Skeletal muscle tissue (tissue), 4 donors: ENCODE measurements around the gene TNS1. TPM values are rescaled to one million over a fixed set of nuclear protein-coding genes. Genes with fewer than 3 reads are reported as not detected.

Source experiments
- H3K27ac ChIP-seq: one replicate; pipeline ENCODE4 v1.7.0; 2013; ENCODE audit warnings: mild to moderate bottlenecking, low read depth, low read length, inconsistent platforms
- H3K27me3 ChIP-seq, 3 donors: one replicate each; pipeline ENCODE4 v1.7.0; 2013; ENCODE audit warnings: low read length in 3 of 3; ENCODE audit not compliant: control insufficient read depth in 3 of 3, insufficient read depth in 3 of 3
- H3K36me3 ChIP-seq, 3 donors: one replicate each; pipeline ENCODE4 v1.7.0; 2013; ENCODE audit warnings: low read length in 3 of 3; ENCODE audit not compliant: control insufficient read depth in 3 of 3, insufficient read depth in 3 of 3
- H3K4me1 ChIP-seq, 3 donors: one replicate each; pipeline ENCODE4 v1.7.0; 2013; ENCODE audit warnings: low read length in 3 of 3, mild to moderate bottlenecking in 3 of 3; ENCODE audit not compliant: control insufficient read depth in 3 of 3, insufficient read depth in 3 of 3
- H3K4me3 ChIP-seq, 3 donors: one replicate each; pipeline ENCODE4 v1.7.0; 2013; ENCODE audit warnings: low read length in 3 of 3
- H3K9ac ChIP-seq, 3 donors: one replicate each; pipeline ENCODE4 v1.7.0; 2013; ENCODE audit warnings: low read length in 3 of 3, mild to moderate bottlenecking in 3 of 3, moderate library complexity in 2 of 3, low read depth in 1 of 3
- H3K9me3 ChIP-seq, 3 donors: one replicate each; pipeline ENCODE4 v1.7.0; 2013; ENCODE audit warnings: low read length in 3 of 3; ENCODE audit not compliant: control insufficient read depth in 3 of 3
- total RNA-seq: library from RNA; depleted of rRNA; stranded (reverse); fragments of >200 nt; gene quantifications from one replicate; pipeline ENCODE4 v1.2.3, GENCODE V29; 2014
- donor health status: Osteomylitis.

TNS1 gene
- total RNA-seq, 1 donor from 2014 or later = 73.1 TPM

DNA sequence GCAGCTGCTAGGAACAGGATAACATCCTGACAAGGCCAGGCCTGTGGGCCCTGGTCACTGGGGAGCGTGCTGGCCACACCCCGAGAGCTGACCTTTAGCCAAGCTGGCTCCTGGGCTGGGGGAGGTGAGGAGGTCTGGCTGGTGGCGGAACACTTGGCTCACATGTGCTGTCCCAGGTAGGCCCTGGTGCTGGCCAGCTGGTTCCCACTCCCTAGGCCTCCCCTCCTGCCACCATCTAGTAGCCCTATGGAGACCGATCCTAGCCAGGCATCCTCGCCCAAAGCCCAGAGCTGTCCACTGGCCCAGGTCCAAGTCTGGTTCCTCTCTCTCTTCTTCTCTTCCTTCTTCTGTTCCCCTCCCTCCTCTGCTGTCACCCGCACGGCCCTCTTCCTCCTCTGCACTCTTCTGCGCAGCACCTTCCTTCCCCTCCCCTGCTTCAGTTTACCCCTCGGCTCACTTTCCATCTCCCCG, 52.4 kb downstream of the TNS1 start:
- Histone ChIP-seq H3K4me3 (no peak overlapping the region), H3K9ac (peak overlapping the region in 1 of 3 donors; percentile 5), H3K27ac (peak overlapping the region; percentile 26), H3K9me3 (no peaks in the 10 kb centered on the region), H3K4me1 (peaks cover 52 to 63% (median 61%) of the 10 kb centered on the region in 3 donors), H3K27me3 (no peaks in the 10 kb centered on the region), H3K36me3 (peaks cover 0 to 5% (median 2%) of the 10 kb centered on the region in 3 donors)

DNA sequence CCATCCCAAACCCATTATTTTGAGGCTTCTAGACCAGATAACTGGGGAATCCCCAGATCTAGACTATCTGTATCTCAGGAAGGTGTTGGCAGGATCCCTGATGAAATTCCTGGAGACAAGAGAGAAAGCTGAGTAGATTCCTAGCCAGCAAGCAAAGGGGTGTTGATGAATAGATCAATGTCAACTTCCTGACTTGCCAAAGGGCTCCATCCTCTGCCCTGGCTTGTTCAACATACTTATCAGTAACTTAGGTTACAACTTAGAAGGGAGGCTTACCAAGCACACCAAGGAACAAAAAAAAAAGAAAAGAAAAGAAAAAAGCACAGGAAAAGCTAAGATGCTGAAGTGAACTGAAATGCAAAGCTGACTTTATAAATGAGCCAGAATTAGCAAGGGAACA, 53.3 kb downstream of the TNS1 start:
- H3K27me3 ChIP-seq = no peaks in the 10 kb centered on the region
- H3K27ac ChIP-seq = no peak overlapping the region
- no peak overlapping the region for H3K9ac ChIP-seq
- H3K4me1 ChIP-seq = peaks cover 45 to 59% (median 55%) of the 10 kb centered on the region in 3 donors
- peaks cover 0 to 5% (median 2%) of the 10 kb centered on the region in 3 donors for H3K36me3 ChIP-seq
- H3K9me3 ChIP-seq = no peaks in the 10 kb centered on the region
- no peak overlapping the region for H3K4me3 ChIP-seq

DNA sequence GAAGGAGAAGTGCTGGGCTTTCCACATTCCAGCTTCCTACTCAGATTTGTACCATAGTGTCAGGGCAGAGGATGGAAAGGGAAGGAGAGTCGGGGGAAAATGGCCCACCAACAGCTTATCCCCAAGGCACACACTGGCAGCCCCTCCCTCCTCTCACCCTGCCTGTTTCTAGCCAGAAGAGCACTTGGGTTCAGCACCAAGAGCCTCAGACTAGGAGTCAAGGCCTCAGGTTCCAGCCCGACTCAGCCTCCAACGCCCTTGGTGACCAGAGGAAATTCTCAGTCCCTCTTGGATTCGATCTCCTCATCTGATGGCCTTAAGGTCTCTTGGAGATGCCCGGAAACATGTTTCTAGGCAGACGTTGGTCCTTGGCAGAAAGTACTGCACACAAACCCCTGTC, 53.9 kb downstream of the TNS1 start:
- Histone ChIP-seq H3K9me3 (no peaks in the 10 kb centered on the region), H3K4me1 (peaks cover 45 to 56% (median 54%) of the 10 kb centered on the region in 3 donors), H3K27ac (no peak overlapping the region)

DNA sequence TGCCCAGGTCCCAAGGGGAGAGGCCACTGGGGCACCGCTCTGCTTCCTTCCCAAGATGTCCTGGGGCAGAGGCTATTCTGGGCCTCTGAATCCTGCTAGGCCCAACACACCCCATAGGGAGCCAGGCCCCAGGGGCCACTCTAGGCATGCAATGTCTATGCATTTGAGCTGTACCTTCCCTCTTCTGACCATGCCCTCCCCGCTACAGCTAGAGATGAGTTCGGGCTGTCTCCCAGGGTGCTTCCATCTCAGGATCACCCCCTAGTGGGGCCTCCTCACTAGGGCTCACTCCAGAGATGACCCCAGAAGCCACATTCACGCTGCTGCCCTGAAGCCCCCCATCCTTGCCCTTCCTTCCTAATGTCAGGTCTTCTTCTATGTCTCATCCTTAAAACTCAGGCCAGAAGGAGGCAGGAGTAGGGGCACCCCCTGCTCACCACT, 54.4 kb downstream of the TNS1 start:
- peaks cover 44 to 56% (median 54%) of the 10 kb centered on the region in 3 donors for H3K4me1 ChIP-seq
- no peaks in the 10 kb centered on the region for H3K9me3 ChIP-seq
- no peak overlapping the region for H3K4me3 ChIP-seq
- H3K9ac ChIP-seq = peak overlapping the region in 1 of 3 donors; percentile 25
- H3K27ac ChIP-seq = no peak overlapping the region
- no peaks in the 10 kb centered on the region for H3K27me3 ChIP-seq
- H3K36me3 ChIP-seq = peaks cover 0 to 5% (median 4%) of the 10 kb centered on the region in 3 donors

More for the DNA sequence above, 53.9 kb downstream of the TNS1 start:
- H3K36me3 ChIP-seq = peaks cover 0 to 5% (median 2%) of the 10 kb centered on the region in 3 donors
- H3K27me3 ChIP-seq = no peaks in the 10 kb centered on the region
- no peak overlapping the region for H3K4me3 ChIP-seq
- no peak overlapping the region for H3K9ac ChIP-seq

DNA sequence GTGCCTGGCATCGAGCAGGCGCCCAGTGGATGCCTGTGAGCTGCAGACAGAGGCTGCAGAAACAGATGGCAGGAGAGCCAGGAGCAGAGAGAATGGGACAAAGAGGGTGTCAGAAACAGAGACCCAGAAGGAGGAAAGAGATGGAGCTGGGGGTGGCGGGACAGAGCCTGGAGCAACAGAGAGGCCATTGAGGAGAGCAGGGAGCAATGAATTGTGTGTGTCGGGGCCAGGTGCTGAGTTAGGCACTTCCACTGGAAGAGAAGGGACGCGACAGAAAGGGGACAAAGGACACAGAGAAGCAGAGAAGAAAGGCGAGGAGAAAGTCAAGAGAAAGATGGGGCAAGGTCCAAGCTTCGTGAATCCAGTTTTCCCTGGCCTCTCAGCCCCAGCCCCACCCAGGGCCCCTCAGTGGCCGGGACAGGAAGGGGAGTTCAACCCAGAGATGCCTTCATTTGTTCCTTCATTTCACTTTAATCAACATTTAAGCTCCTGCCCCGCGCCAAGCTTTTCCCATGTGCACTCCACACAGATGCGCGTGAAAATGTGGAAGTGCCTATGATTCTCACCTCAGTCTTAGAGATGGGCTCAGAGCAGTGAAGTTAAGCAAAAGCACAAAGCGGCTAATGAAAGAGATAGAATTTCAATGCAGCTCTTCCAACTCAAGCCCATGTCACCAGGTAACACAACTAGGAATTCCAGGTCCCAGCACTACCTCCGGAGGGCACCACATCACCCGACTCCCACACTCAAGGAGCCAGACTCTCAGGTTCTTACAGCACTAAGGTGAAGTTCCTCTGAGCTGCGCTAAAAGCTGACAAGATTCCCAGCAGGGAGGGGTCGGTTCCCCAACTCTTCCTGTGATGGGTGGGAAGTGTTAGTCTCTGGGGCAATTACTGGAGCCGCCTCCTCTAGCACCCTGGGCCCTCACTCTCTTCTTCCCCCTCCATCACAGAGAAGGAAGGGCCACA, 55.1 kb downstream of the TNS1 start:
- Histone ChIP-seq H3K4me1 (peaks cover 44 to 57% (median 52%) of the 10 kb centered on the region in 3 donors), H3K27ac (no peak overlapping the region)

DNA sequence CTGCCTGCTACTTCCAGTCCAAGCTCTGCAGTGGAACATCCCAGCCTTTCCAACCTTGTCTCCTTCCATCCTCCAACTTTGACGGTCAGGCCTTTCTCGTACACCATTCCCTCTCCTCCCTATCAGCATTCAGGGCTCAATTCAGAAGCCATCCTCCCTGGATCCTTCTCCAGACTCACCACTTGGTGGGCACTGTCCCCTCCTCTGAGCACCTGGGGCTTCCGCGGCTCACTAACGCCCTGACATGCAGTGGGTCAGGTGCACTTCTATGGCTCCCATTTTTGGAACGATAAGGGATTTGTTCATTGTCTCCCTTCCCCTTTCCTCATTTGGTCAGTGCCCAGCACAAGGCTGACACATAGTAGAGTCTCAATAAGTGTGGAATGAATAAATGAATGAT, 56.7 kb downstream of the TNS1 start:
- H3K4me1 ChIP-seq = peaks cover 45 to 54% (median 50%) of the 10 kb centered on the region in 3 donors
- no peak overlapping the region for H3K27ac ChIP-seq
- H3K27me3 ChIP-seq = no peaks in the 10 kb centered on the region
- no peak overlapping the region for H3K9ac ChIP-seq
- peaks cover 0 to 3% (median 2%) of the 10 kb centered on the region in 3 donors for H3K36me3 ChIP-seq
- H3K4me3 ChIP-seq = no peak overlapping the region
- no peaks in the 10 kb centered on the region for H3K9me3 ChIP-seq

More for the DNA sequence above, 55.1 kb downstream of the TNS1 start:
- H3K27me3 ChIP-seq = no peaks in the 10 kb centered on the region
- no peaks in the 10 kb centered on the region for H3K9me3 ChIP-seq
- H3K9ac ChIP-seq = peak overlapping the region in 1 of 3 donors; percentile 25
- no peak overlapping the region for H3K4me3 ChIP-seq
- H3K36me3 ChIP-seq = peaks cover 0 to 5% (median 4%) of the 10 kb centered on the region in 3 donors

DNA sequence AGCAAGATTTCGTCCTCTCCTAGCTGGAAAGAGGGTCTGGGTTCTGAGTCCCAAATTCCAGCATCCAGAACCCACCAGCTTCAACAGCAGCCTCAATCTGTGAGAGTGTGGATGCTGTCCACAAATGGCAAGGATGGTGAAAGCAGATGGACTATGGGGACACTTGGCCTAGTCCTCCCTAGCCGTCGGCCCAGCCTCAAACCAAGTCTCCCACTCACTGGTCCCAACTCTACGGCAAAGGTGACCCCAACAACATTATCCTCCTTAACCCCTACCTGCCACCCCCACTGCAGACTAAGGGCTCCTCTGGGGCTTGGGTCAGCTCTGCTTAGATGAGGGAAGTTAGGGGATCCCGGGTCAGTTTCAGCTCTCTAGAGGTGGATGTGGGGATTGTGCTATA, 57.3 kb downstream of the TNS1 start:
- H3K9me3 ChIP-seq = no peaks in the 10 kb centered on the region
- no peak overlapping the region for H3K27ac ChIP-seq
- no peaks in the 10 kb centered on the region for H3K27me3 ChIP-seq
- H3K4me1 ChIP-seq = peaks cover 46 to 55% (median 53%) of the 10 kb centered on the region in 3 donors
- no peak overlapping the region for H3K4me3 ChIP-seq
- peaks cover 0 to 3% (median 2%) of the 10 kb centered on the region in 3 donors for H3K36me3 ChIP-seq
- peak overlapping the region in 1 of 3 donors; percentile 8 for H3K9ac ChIP-seq

DNA sequence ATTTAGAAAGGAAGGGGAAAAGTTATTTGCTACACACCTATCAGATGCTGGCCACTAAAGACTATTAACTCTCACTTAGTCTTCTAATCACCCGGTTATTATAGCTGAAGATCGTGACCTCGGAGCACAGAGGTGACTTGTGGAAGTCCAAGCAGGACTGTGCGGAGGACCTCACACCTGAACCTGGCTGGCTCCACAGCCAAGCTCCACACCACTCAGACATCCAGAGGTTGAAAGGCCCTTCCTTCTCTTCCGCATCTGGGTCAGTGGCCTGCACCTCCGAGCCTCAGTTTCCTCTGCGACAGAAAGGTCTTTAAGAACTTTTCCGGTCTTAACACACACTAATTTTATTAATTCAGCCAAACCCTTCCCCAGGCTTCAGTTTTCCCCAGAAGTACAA, 57.9 kb downstream of the TNS1 start:
- peaks cover 46 to 53% (median 52%) of the 10 kb centered on the region in 3 donors for H3K4me1 ChIP-seq
- no peak overlapping the region for H3K4me3 ChIP-seq
- H3K9me3 ChIP-seq = no peaks in the 10 kb centered on the region
- peaks cover 0 to 4% (median 0%) of the 10 kb centered on the region in 3 donors for H3K36me3 ChIP-seq
- H3K27ac ChIP-seq = peak overlapping the region; percentile 87
- H3K9ac ChIP-seq = peak overlapping the region in 1 of 3 donors; percentile 16
- H3K27me3 ChIP-seq = no peaks in the 10 kb centered on the region

DNA sequence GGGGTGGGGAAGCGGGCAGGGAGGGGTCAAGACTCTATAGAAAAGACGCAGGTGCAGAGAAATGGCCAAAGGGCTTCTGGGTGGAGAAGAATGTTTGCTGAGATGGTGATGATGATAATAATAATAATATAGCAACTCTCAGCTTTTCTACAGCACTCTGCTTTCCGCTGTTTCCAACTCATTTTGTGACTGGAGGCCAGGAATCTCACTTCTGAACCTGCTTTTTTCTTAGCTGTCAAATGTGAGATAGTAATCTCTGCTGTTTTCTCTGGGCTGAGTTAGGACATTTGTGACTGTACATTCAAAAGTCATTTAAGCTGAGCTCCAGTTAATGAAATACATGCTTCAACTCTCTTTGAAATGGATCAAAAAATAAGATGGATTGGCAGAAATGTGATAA, 58.4 kb downstream of the TNS1 start:
- peak overlapping the region; percentile 7 to 89 (median 22) for H3K4me3 ChIP-seq
- H3K4me1 ChIP-seq = peaks cover 52 to 57% (median 56%) of the 10 kb centered on the region in 3 donors
- peaks cover 0 to 5% (median 0%) of the 10 kb centered on the region in 3 donors for H3K36me3 ChIP-seq
- H3K27ac ChIP-seq = peak overlapping the region; percentile 87
- H3K27me3 ChIP-seq = no peaks in the 10 kb centered on the region
- peak overlapping the region; percentile 43 to 91 (median 77) for H3K9ac ChIP-seq
- H3K9me3 ChIP-seq = no peaks in the 10 kb centered on the region
